Limb (tissue), 2 donors: Measurements from ENCODE around the gene PSD2.
A peak's percentile ranks its signal among the peaks of the same experiment; 100 is the strongest.

ENCODE experiments used
- DNase-seq, 2 donors: peaks; one replicate each; pipeline ENCODE4 v3.0.0-alpha.2; 2016; ENCODE audit errors: extremely low spot score in 2 of 2

The PSD2 gene

DNA sequence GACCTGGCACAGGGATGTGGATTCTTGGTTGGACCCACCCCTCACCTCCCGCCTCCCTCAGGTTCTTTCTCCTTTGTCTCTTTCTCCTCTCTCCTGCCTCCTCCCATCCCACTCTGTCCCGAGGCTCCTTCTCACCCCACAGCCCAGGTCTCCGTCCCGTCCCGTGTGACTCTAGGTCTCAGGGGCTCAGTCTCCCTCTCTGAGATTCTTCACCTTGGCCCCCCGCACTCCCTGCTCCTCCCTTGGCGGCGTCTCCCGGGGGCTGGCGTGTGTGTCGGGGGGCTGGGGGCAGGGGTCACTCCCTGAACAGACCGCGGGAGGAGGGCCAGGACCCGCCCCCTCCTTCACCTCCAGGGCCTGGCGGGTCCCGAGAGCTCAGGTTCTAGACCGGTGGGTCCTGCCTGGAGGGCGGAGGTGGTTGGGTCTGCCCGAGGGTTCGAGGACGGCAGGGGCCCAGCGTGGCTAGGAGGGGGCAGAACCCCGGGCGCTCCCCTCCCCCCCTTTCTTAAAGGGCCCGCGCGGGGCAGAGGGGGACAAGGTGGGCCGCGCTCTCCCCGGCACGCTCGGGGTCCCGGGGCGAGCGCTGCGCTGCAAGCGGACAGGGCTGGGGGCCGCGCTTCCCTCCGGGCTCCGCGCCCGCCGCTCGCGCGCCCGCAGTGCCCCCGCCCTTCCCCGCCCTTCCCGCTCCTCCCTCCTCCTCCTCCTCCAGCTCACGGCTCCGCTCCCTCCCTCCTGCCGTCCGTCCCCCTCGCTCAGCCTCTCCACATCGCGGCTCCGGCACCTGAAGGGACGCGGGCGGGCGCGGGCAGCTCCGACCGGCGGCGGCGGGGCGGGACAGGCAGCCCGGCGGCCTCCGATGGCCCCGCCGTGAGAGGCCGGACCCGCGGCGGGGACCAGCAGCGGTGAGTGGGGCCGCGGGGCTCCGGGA lies at the start of gene PSD2:
PSD2 (plus strand) TSS at position 735 of the 928 bp plus-strand sequence. CDS start 13,633 bp downstream, outside the sequence.
- DNase-seq = peak; percentile 34 to 69

DNA sequence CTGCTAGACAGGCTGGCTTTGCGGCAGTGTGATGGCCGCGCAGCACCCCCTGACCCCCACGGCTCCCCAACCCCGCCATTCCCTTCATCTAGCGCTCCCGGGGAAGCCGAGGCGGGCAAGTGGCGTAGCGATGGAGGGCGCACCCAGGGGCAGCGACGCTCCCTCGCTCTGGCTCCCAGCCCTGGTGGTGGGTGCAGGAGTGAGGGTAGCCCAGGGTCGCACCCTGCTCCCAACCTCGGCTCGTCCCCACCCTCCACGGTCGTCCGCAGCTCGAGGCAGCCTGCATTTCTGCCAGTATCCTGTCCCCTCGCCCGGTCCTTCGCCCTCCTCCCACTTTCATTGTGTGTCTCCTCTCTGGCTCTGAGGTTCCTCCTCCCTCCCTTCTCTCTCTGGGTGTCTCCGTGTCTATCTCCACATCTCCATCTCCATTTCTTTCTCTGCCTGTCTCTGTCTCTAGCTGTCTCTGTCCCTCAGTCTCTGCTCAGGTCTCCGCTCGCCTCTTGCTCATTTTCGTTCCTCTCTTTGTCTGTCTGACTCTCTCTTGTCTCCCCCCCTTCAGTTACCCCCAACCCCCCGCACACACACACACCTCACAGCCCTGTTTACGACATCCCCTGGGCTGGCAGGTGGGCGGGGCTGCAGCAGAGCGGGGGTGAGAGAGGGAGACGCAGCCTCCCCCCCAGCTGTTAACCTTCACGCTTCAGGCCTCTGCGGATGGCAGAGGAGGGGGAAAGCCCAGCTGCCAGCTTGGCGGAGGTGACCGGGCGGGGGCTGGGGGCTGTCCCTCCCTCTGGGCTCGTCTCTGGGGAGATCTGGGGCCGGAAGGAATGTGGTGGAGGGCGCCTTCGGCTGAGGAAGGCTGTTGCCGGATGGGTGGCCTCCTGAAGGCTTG lies 48.7 kb upstream of the PSD2 start:
- DNase-seq = peak in 1 of 2 donors; percentile 76

GRCh38 chr5:139747583-139748504 lies 47.8 kb upstream of the PSD2 start:
- DNase-seq = peak; percentile 50 to 80

DNA sequence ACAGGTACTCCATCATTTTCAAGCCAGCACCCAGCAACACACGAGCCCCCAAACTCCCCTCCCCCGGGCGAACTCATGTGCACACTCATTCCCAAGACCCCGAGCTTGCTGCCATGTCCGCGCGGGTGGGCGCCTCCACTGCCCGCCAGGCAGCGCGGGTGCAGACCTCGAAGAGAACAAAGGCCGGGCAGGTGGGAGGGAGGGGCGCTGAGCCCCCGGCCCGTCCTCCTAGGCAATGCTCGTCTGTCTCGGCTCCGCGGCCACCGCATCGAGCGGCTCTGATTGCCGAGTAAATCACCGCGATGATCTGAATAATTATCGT lies 47.1 kb upstream of the PSD2 start:
- peak in 1 of 2 donors; percentile 43 for DNase-seq

DNA sequence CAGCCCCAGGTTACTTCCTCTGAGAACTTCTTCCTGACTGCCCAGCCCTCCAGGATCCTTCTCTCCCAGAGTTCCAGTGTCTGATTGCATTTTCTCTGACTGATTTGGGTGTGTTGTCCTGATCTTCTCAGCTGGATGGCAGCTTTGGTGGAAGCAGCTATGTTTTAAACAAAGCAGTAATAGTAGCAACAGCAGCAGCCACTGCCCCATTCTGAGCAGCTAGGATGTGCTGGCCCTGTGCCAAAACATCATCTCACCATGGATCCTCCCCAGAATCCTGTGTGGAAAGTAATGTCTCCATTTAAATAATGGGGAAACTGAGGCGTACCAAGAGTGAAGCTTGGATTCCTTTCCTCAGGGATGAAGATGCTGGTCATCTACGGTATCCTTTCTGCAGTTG lies 46.4 kb upstream of the PSD2 start:
- DNase-seq = peak in 1 of 2 donors; percentile 49

DNA sequence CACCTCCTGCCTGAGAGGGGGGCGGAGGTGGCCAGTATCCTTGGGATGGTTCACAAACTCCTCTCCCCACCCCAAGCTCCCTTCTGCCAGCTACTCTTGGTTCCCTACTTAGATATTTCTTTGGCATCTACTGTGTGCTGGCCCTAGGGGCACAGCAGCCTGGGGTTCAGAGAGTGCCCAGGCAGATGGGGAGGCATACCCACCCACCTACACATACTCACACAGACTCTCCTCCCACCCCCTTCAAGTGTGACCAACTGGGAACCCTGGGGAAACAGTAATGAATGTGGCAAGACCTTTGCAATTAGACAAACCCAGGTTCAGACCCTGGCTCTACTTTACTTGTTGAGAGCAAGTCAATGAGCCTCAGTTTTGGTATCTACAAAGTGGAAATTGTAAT lies 44.4 kb upstream of the PSD2 start:
- no peak for DNase-seq

- DNase-seq = peak in 1 of 2 donors; percentile 81
These were observed 42.8 kb upstream of the PSD2 start for GRCh38 chr5:139752506-139753473.

- DNase-seq = peak in 1 of 2 donors; percentile 70
These were observed 39.5 kb upstream of the PSD2 start for GRCh38 chr5:139755892-139756671.

DNA sequence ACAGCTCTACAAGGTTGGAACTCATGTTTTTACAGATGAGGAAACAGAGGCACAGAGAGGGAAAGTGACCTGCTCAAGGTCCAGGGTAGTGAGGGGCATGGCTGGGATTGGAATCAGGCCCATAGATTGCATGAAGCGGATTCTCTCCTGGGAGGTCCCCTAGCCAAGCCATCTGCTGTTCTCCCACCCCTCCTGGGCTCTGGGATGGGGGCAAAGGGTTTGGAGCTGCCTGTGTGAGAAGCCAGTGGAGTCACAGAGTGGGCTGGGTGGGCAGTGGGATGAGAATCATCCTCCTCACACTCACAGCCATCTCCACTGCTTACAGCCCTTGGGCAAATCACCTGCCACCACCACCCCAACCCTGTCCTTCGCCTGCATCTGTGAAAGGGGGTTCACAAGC lies 38.6 kb upstream of the PSD2 start:
- DNase-seq = no peak

DNA sequence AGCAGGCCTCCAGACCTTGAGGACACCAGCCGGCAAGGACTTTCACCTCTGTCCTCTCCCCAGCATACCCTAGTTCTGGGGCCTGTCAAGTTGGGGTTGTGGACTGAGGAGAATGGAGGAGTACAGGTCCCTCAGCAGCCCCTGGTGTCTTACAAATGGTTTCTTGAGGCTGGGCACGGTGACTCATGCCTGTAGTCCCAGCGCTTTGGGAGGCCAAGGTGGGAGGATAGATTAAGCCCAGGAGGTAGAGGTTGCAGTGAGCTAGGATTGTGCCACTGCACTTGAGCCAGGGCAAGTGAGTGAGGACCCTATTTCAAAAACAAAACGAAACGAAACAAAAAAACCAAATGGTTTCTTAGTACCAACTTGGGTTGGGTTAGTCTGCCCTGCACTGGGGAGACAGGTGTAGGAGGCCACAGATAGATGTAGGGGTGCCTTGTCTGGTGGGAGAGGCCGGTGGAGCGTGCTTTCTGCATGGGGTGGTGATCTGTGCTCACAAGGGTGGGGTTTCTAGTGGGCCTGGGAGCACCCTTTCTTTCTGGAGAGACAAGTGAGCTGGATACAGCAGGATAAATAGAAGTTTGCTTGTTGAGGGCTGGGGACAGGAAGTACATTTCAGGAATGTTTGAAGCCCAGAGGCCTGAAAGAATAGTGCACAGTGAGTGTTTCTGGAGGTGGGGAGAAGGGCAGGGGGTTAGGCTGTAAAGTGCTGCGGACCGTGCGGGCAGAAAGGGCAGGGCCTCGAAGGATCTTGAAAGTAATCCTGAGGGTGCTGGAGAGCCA lies 37.7 kb upstream of the PSD2 start:
- peak in 1 of 2 donors; percentile 21 for DNase-seq

GRCh38 chr5:139758510-139759075 lies 37.0 kb upstream of the PSD2 start:
- peak in 1 of 2 donors; percentile 29 for DNase-seq

GRCh38 chr5:139759219-139759721 lies 36.3 kb upstream of the PSD2 start:
- DNase-seq = peak in 1 of 2 donors; percentile 72

DNA sequence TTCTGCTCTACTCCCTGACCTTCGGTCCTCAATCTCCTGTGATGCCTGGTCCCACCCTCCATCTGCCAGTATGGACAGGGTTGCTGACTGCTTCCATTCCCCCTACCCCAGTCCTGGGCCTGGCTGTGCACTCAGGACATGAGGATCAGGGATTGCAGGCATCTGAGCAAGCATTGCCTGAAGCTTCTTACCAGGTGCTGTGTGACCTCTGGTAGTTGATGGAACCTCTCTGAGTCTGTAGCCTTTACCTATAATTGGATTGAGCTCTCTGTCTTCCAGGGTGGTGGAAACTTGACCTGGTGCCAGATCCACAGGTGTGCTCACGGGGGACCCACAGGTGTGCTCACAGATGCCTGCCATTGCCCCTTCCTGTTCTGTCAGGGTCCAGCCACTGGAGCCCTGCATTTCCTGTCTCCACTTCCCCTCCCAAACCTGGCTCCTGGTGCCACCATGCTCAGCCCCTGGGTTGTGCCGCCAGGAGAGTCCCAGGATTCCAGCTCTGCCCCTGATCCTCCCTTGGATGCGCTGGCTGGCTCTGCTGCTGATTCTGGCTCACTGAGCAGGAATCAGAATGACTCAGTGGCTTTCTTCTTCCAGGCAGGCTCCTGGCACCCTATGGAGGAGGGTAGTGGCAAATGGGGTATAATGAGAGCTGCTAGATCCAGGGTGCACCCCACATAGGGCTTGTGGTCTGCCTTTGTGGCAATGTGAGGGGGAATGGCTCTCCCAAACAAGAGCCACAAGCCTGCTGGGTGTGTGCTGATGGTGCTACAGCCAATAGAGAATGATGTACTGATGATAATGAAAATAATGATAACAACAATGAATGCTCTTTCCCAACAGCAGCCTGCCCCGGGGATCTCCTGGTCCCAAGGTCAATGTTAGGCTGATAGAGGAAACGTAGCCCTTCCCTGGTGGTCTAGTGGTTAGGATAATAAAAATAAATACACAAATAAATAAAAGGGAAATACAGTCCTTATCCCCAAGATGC lies 35.2 kb upstream of the PSD2 start:
- DNase-seq = peak in 1 of 2 donors; percentile 35

DNA sequence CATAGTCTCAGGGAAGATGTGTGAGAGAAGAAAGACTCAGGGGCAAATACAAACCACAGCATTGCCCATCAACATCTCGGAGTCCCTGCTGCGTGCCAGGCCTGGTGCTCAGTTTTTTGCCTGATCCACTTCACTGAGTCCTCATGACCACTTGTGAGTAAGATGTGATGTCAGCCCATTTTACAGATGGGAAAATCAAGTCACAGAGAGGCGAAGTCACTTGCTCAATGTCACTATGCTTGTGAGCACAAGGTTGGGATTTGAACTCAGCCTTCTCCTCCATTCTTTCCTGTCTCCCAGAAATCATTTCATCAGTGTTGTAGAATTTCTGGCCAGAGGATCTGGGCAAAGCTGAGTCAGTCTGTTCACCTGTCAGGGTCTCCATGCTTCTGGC lies 34.6 kb upstream of the PSD2 start:
- no peak for DNase-seq

GRCh38 chr5:139761501-139761900 lies 34.1 kb upstream of the PSD2 start:
- no peak for DNase-seq

GRCh38 chr5:139762615-139763170 lies 32.9 kb upstream of the PSD2 start:
- peak in 1 of 2 donors; percentile 31 for DNase-seq
